MCF 10A (cell line): Measurements from ENCODE around the gene IGSF23. TPM values are rescaled to one million over a fixed set of nuclear protein-coding genes. Genes with fewer than 3 reads are reported as not detected.

Source experiments
- BruUV-seq: library from RNA; stranded (reverse); fragments of 400-500 nt; replicated peaks from 2 replicates; lab custom pipeline; 2021; lab: Mats Ljungman, UMichigan
- CTCF ChIA-PET: fragments of 300-600 bp; sonication (Branson Sonifier 250); formaldehyde crosslinking; extraction: SDS; loops from one replicate; lab custom pipeline; 2021; ENCODE audit warnings: antibody characterized with exemption, inconsistent platforms; lab: Yijun Ruan, JAX
- POLR2A ChIA-PET: fragments of 300-600, 350-650 bp; sonication (Branson Sonifier 250); formaldehyde crosslinking; extraction: SDS; loops from one replicate; lab custom pipeline; 2020; ENCODE audit warnings: antibody characterized with exemption, inconsistent platforms; lab: Yijun Ruan, JAX
- DNase-seq: peaks from one replicate; pipeline ENCODE4 v3.0.0-alpha.2; 2018; ENCODE audit not compliant: unreplicated experiment
- H3K27ac Mint-ChIP-seq: one replicate; pipeline ENCODE4 v1.8.0; 2022; ENCODE audit warnings: mild to moderate bottlenecking, low read depth, mixed read lengths; ENCODE audit not compliant: unreplicated experiment
- H3K27me3 Mint-ChIP-seq: one replicate; pipeline ENCODE4 v1.8.0; 2022; ENCODE audit warnings: mixed read lengths; ENCODE audit not compliant: insufficient read depth, unreplicated experiment
- H3K36me3 Mint-ChIP-seq: one replicate; pipeline ENCODE4 v1.8.0; 2022; ENCODE audit warnings: mild to moderate bottlenecking, moderate library complexity, mixed read lengths; ENCODE audit not compliant: insufficient read depth, unreplicated experiment
- H3K4me1 Mint-ChIP-seq: one replicate; pipeline ENCODE4 v1.8.0; 2022; ENCODE audit warnings: mixed read lengths; ENCODE audit not compliant: insufficient read depth, unreplicated experiment
- H3K4me3 Mint-ChIP-seq: one replicate; pipeline ENCODE4 v1.8.0; 2022; ENCODE audit warnings: mild to moderate bottlenecking, moderate library complexity, mixed read lengths; ENCODE audit not compliant: unreplicated experiment
- H3K9me3 Mint-ChIP-seq: one replicate; pipeline ENCODE4 v1.8.0; 2022; ENCODE audit warnings: mixed read lengths; ENCODE audit not compliant: unreplicated experiment
- intact Hi-C: fragments of 100-400 bp; cut with micrococcal nuclease; formaldehyde crosslinking; loops from 2 replicates; pipeline ENCODE4 v1.14.1; 2022
- total RNA-seq: library from RNA; stranded (reverse); gene quantifications from 2 replicates; pipeline ENCODE4 v1.2.3, GENCODE V29; 2022
- TF ChIP-seq, protein P1 (sequence below): fragments of 200-600 bp; IDR thresholded peaks from one replicate; pipeline ENCODE4 v1.8.0; 2022; ENCODE audit warnings: antibody characterized with exemption, mild to moderate bottlenecking; ENCODE audit not compliant: unreplicated experiment

Gene IGSF23
- total RNA-seq, 1 experiment from 2014 or later = not detected

GRCh38 chr19:44673510-44673909 is 60.1 kb downstream of the IGSF23 start:
- no peaks in the 10 kb centered on the region for H3K9me3 Mint-ChIP-seq
- BruUV-seq = no TSS peak
- intact Hi-C loops = no loop called here
- ChIA-PET POLR2A (no interaction called here), CTCF (no interaction called here)
- H3K4me1 Mint-ChIP-seq = peaks cover 7% of the 10 kb centered on the region
- TF ChIP-seq, protein P1, sequence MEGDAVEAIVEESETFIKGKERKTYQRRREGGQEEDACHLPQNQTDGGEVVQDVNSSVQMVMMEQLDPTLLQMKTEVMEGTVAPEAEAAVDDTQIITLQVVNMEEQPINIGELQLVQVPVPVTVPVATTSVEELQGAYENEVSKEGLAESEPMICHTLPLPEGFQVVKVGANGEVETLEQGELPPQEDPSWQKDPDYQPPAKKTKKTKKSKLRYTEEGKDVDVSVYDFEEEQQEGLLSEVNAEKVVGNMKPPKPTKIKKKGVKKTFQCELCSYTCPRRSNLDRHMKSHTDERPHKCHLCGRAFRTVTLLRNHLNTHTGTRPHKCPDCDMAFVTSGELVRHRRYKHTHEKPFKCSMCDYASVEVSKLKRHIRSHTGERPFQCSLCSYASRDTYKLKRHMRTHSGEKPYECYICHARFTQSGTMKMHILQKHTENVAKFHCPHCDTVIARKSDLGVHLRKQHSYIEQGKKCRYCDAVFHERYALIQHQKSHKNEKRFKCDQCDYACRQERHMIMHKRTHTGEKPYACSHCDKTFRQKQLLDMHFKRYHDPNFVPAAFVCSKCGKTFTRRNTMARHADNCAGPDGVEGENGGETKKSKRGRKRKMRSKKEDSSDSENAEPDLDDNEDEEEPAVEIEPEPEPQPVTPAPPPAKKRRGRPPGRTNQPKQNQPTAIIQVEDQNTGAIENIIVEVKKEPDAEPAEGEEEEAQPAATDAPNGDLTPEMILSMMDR = no peak
- H3K27ac Mint-ChIP-seq = no peak overlapping the region
- H3K27me3 Mint-ChIP-seq = no peaks in the 10 kb centered on the region
- H3K36me3 Mint-ChIP-seq = peaks cover 9% of the 10 kb centered on the region
- no peak for DNase-seq
- no peak overlapping the region for H3K4me3 Mint-ChIP-seq

DNA sequence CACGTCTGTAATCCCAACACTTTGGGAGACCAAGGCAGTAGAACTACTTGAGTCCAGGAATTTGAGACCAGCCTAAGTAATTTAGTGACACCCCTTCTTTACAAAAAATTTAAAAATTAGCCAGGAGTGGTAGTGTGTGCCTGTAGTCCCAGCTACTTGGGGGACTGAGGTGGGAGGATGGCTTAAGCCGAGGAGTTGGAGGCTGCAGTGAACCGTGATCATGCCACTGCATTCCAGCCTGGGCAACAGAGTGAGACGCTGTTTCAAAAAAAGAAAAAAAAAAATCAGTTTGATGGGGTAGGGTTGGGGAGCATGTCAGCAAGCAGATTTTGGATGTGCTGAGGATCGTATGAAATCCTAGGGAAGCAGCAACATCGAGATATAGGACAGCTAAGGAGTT is 62.2 kb downstream of the IGSF23 start:
- no peaks in the 10 kb centered on the region for H3K9me3 Mint-ChIP-seq
- POLR2A ChIA-PET = interaction anchor here (0.7 kb wide), 1 partner anchor 173 kb away, joined by 3 read pairs; no protein-coding TSS in a partner anchor
- H3K36me3 Mint-ChIP-seq = peaks cover 26% of the 10 kb centered on the region
- TF ChIP-seq, protein P1 = no peak
- DNase-seq = no peak
- H3K4me1 Mint-ChIP-seq = peaks cover 7% of the 10 kb centered on the region
- no TSS peak for BruUV-seq
- CTCF ChIA-PET = interaction anchor here (0.6 to 1.2 kb wide), 5 partner anchors 13 to 329 kb away, joined by 3 to 5 read pairs (median 4); no protein-coding TSS in a partner anchor
- no peak overlapping the region for H3K27ac Mint-ChIP-seq
- intact Hi-C loops = no loop called here
- H3K27me3 Mint-ChIP-seq = no peaks in the 10 kb centered on the region
- no peak overlapping the region for H3K4me3 Mint-ChIP-seq

DNA sequence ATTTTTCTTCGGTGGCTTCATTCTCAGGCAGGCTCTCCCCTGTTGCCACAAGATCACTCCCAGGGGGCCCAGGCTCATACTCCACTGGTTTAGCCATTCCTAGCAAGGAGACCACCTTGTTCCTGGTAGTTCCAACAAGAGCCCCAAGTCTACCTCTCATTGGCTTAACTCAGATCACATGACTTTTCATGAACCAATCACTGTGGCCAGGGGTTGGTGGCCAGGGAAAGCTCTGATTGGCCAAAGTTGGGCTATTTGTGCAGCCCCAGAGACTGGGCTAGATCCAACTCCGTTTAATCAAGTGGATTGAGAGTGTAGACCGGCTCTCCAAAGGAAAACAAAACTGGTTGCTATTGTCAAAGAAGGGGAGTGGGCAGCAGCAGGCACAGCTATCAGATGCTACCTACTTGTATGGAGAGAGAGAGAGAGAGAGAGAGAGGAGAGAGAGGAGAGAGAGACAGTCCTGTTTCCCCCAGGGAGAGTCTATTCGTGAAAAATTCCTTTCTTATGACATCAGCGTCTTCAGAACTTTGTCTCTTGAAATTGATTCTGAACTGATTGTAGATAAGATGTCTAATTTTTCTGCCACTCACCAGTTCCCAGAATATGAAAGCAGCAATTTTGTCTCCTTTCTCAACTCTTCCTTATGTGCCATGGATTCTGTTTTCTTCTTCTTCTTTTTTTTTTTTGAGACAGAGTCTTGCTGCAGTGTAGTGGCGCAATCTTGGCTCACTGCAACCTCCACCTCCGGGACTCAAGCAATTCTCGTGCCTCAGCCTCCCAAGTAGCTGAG is 63.9 kb downstream of the IGSF23 start:
- ChIA-PET POLR2A (interaction anchor here (0.6 kb wide), 1 partner anchor 61 kb away, joined by 3 read pairs; no protein-coding TSS in a partner anchor), CTCF (interaction anchor here (0.6 to 2.3 kb wide), 4 partner anchors 12 to 312 kb away, joined by 3 to 15 read pairs (median 4); no protein-coding TSS in a partner anchor)
- no peaks in the 10 kb centered on the region for H3K27me3 Mint-ChIP-seq
- peaks cover 26% of the 10 kb centered on the region for H3K36me3 Mint-ChIP-seq
- TF ChIP-seq, protein P1 = no peak
- H3K4me1 Mint-ChIP-seq = peaks cover 7% of the 10 kb centered on the region
- H3K27ac Mint-ChIP-seq = no peak overlapping the region
- H3K9me3 Mint-ChIP-seq = no peaks in the 10 kb centered on the region
- intact Hi-C loops = no loop called here
- BruUV-seq = no TSS peak
- DNase-seq = peak; percentile 46
- no peak overlapping the region for H3K4me3 Mint-ChIP-seq

GRCh38 chr19:44680536-44680935 is 67.2 kb downstream of the IGSF23 start:
- no peak overlapping the region for H3K4me3 Mint-ChIP-seq
- H3K4me1 Mint-ChIP-seq = peaks cover 13% of the 10 kb centered on the region
- no peaks in the 10 kb centered on the region for H3K27me3 Mint-ChIP-seq
- no peak for DNase-seq
- H3K9me3 Mint-ChIP-seq = no peaks in the 10 kb centered on the region
- peaks cover 29% of the 10 kb centered on the region for H3K36me3 Mint-ChIP-seq
- no peak overlapping the region for H3K27ac Mint-ChIP-seq
- CTCF ChIA-PET = interaction anchor here (0.5 to 1.2 kb wide), 7 partner anchors 9 to 101 kb away, joined by 3 to 6 read pairs (median 3); no protein-coding TSS in a partner anchor
- TF ChIP-seq, protein P1 = no peak
- intact Hi-C loops = no loop called here
- BruUV-seq = no TSS peak
- POLR2A ChIA-PET = interaction anchor here (0.6 to 1.0 kb wide), 2 partner anchors 17 to 19 kb away, joined by 3 read pairs; no protein-coding TSS in a partner anchor
